T1000 (cell line): Measurements from ENCODE around the gene DICER1.
"Not testable (repeated sequence)": the region's sequence is repeated elsewhere in the genome, so short reads cannot be mapped to it uniquely, and the experiment has no call there.

Source experiments
- DNase-seq: peaks from one replicate; lab custom pipeline; 2025; ENCODE audit warnings: mixed read lengths; lab: John Stamatoyannopoulos, UW

The DICER1 gene, protein sequence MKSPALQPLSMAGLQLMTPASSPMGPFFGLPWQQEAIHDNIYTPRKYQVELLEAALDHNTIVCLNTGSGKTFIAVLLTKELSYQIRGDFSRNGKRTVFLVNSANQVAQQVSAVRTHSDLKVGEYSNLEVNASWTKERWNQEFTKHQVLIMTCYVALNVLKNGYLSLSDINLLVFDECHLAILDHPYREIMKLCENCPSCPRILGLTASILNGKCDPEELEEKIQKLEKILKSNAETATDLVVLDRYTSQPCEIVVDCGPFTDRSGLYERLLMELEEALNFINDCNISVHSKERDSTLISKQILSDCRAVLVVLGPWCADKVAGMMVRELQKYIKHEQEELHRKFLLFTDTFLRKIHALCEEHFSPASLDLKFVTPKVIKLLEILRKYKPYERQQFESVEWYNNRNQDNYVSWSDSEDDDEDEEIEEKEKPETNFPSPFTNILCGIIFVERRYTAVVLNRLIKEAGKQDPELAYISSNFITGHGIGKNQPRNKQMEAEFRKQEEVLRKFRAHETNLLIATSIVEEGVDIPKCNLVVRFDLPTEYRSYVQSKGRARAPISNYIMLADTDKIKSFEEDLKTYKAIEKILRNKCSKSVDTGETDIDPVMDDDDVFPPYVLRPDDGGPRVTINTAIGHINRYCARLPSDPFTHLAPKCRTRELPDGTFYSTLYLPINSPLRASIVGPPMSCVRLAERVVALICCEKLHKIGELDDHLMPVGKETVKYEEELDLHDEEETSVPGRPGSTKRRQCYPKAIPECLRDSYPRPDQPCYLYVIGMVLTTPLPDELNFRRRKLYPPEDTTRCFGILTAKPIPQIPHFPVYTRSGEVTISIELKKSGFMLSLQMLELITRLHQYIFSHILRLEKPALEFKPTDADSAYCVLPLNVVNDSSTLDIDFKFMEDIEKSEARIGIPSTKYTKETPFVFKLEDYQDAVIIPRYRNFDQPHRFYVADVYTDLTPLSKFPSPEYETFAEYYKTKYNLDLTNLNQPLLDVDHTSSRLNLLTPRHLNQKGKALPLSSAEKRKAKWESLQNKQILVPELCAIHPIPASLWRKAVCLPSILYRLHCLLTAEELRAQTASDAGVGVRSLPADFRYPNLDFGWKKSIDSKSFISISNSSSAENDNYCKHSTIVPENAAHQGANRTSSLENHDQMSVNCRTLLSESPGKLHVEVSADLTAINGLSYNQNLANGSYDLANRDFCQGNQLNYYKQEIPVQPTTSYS (N-terminal part only)

GRCh38 chr14:95157327-95158189 is at the start of gene DICER1:
Gene DICER1, minus strand, starts transcription at chr14:95157529. Its CDS starts 24,071 bp downstream, at chr14:95133458.
- DNase-seq = peak; percentile 94

- no peak for DNase-seq
Observed at GRCh38 chr14:95206534-95206933, 49.2 kb upstream of the DICER1 start.

- no peak for DNase-seq
Observed at GRCh38 chr14:95204705-95205104, 47.4 kb upstream of the DICER1 start.

DNA sequence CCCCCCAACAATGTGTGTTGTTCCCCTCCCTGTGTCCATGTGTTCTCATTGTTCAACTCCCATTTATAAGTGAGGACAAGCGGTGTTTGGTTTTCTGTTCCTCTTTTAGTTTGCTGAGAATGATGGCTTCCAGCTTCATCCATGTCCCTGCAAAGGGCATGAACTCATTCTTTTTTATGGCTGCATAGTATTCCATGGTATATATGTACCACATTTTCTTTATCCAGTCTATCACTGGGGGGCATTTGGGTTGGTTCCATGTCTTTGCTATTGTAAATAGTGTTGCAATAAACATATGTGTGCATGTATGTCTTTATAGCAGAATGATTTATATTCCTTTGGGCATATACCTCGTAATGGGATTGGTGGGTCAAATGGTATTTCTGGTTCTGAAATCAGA is 44.4 kb upstream of the DICER1 start:
- not testable (repeated sequence) for DNase-seq

GRCh38 chr14:95200404-95200803 is 43.1 kb upstream of the DICER1 start:
- DNase-seq = no peak

DNA sequence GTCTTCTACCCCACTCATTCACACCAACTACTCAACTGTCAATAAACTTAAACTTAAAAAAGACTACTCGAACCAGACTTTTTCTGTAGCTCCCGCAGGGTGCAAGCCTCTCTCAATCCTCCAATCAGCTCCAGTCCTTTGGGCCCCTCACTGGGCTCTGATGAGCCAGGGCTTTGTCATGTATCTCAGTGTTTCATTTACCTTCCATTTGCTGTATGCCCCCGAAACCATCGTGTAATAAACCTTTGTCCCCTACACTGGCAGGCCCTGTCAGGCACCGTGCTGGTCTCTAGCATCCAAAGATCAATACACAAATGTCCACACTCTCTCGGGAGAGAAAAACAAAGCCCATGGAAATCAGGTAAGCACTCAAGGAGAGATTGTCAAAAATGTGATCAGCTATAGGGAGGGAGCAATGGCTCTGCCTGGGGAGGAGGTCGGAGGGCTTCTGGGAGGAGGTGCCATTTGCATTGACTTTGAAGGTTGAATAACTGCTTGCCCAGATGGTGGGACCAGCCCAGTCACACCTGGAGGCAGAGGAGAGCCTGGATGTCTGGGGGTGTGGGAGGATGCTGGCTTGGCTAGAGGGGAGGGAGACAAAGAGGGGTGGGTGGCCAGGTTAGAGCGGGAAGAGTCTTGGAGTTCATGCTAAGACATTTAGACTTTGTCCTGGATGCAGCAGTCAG is 42.1 kb upstream of the DICER1 start:
- DNase-seq = no peak

GRCh38 chr14:95198320-95198719 is 41.0 kb upstream of the DICER1 start:
- DNase-seq = no peak

DNA sequence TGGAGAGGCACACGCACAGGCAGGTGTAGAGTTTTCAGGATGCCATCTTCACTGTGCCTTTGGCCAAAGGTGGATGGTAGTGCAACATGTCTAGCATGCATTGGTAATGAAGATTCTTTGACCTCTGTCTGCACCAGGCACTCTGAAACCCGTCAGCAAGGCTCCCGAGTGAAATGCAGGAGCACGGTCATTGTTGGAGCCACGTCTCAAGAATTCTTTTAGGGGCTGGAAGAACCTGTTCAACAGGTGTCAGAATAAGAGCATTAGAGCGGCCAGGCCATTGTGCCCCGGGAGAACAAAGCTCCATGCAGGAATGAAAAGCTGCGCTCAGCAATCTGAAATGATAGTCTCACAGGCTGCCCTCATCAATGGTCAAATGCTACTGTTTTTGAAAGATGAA is 40.2 kb upstream of the DICER1 start:
- no peak for DNase-seq

GRCh38 chr14:95196826-95197545 is 39.7 kb upstream of the DICER1 start:
- no peak for DNase-seq

DNA sequence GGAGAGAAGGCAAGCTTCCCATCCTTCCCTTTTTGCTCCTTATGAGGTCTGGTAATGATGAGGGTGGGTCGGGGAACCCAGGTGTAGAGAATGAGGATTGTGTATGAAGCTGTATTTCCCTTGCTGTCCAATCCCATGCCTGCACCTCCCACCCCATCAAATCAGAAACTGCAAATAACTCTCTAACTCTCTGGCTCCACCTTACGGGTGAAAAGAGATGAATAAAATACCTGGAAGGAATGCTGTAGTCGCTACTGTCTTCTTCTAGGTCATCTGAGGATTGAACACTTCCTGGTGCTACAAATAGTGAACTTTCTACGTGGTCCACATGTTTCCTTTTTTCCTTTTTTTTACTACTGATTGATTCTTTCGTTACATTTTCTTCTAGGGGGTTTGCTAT is 38.9 kb upstream of the DICER1 start:
- DNase-seq = no peak

- DNase-seq = no peak
Observed at GRCh38 chr14:95195031-95195430, 37.7 kb upstream of the DICER1 start.

GRCh38 chr14:95193081-95193480 is 35.8 kb upstream of the DICER1 start:
- DNase-seq = no peak

DNA sequence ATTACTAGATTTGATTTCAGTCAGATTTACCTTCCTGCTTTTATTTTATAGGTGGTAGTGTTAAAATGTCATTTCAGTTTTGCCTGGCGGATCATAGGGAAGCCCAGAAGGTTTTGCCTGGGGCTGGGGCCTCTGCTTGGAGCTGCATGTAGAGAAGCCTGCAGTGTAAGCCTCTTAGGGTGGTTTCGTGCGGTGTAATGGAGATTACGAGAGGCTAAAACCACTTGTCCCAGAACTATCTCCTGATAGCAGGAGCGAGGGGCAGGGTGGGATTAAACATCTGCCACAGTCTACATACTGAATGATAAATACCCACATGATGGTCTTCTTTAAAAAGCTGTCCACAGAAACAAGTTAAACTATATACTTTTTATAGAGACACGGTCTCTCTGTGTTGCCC is 35.0 kb upstream of the DICER1 start:
- no peak for DNase-seq

- DNase-seq = no peak
Observed at GRCh38 chr14:95191445-95192199, 34.3 kb upstream of the DICER1 start.

GRCh38 chr14:95190857-95191256 is 33.5 kb upstream of the DICER1 start:
- no peak for DNase-seq

DNA sequence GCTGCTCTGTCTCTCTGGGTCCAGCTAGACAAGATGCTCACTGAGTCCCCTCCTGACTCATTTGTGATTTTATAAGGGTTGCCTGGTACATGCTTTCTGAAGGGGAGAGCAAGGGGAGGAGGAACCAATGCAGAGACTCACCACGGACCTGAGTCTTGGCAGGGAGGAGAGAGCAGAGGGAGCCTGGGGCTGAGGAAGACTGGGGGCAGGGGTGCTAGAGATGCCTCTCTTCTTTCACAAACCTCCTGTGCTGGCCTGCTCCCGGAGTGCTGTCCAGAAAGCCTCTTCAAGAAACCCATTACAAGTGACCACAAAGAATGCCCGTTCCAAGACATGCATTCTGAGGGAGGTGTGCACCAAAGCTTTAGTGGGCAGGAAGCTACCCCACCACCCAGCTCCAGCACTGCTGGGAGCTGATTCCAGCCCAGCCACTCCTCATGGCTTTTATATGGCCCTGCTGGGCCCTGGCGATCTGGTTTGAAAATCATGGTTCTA is 33.1 kb upstream of the DICER1 start:
- DNase-seq = no peak

DNA sequence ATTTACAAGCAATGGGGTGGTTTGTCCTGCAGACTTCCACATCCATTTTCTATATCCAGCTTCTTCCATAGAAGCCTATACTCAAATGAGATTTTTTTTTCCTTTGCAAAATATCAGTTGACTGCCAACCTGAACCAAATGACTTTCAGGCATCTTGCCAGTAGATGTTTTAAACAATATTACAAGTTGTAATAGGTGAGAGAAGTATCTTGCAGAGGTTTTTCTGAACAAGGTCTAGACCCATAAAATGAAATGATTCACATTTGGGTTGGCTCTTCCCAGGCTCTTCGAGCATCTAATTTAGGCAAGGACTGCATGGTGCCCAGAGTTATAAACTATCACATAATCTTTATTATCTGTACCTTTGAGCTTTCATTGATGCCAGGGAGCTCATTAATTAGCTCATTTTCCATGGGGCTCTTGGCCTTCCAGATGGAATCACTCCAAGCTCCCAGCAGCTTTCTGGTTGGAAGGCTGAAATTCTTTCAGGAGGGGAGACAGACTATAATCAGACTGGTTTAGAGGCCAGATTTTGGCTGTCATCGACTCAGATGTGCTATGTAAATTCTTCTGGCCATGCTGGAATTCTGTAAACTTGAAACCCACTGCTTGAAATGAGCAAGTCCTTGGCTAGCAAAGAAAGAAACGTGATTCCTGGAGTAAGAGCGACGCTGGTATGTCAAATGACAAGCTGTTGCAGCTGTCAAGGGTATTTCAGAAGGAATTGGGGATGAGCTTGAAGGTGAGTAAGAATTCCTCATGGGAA is 32.2 kb upstream of the DICER1 start:
- DNase-seq = no peak

DNA sequence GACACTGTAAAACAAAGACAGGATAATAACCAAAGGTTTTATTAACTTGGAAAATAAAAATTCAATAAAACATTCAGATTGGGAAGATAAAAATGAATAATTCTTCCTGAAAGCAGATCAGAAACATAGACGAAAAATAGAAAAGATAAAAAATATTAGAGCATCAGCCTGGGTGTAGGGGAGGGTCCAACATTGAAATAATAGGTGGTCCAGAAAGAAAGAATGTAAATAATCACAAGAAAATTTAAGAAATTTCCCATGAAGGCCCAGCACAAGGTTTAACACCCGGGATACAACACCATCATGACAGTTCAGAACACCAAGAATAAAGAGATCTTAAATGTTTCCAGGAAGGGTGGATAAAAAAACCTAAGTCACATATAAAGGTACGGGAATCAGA is 31.1 kb upstream of the DICER1 start:
- no peak for DNase-seq
